Testis (tissue), 2 donors: ENCODE results near the gene FBLN2.

Source experiments
- POLR2A ChIP-seq: fragments of 450-650 bp; IDR thresholded peaks from one replicate; pipeline ENCODE4 v1.6.1; 2017; ENCODE audit warnings: antibody characterized with exemption, mild to moderate bottlenecking, moderate library complexity
- TF ChIP-seq, protein P1 (sequence below), 3 experiments: fragments of 450-650 bp in 2 of 3; fragments of 200-600 bp in 1 of 3; sonication (generic) in 1 of 3; IDR thresholded peaks; one replicate each; pipeline ENCODE4 v1.5.1; 2016 to 2019; ENCODE audit warnings: antibody characterized with exemption in 3 of 3, mild to moderate bottlenecking in 2 of 3, moderate library complexity in 1 of 3

DNA sequence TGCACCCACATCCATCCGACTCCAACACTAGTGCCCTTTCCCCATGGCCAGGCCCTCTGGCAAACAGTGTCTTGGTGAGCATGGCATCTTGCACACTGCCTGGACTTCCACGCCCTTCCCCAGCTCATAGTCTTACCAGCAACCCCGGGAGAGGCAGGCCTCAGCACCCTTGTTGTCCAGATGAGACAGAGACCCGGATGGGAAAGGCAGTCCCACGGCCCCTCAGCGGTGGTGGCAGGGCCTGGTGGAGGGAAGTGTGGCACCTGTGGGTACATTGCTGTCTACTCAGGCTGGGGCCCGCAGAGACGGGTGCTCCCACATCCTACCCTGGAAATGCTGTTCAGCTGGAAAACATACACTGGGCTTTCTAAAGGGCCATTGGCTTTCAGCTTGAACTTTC, 40.4 kb upstream of the FBLN2 start:
- TF ChIP-seq, protein P1, sequence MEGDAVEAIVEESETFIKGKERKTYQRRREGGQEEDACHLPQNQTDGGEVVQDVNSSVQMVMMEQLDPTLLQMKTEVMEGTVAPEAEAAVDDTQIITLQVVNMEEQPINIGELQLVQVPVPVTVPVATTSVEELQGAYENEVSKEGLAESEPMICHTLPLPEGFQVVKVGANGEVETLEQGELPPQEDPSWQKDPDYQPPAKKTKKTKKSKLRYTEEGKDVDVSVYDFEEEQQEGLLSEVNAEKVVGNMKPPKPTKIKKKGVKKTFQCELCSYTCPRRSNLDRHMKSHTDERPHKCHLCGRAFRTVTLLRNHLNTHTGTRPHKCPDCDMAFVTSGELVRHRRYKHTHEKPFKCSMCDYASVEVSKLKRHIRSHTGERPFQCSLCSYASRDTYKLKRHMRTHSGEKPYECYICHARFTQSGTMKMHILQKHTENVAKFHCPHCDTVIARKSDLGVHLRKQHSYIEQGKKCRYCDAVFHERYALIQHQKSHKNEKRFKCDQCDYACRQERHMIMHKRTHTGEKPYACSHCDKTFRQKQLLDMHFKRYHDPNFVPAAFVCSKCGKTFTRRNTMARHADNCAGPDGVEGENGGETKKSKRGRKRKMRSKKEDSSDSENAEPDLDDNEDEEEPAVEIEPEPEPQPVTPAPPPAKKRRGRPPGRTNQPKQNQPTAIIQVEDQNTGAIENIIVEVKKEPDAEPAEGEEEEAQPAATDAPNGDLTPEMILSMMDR (IDR thresholded peaks at IDR 0.05) = no peak
- TF ChIP-seq POLR2A = no peak
